Ammon's horn (tissue), 1 donor: Measurements from ENCODE around the gene RTBDN.
A peak's percentile ranks its signal among the peaks of the same experiment; 100 is the strongest.
"Not testable (repeated sequence)": the region's sequence is repeated elsewhere in the genome, so short reads cannot be mapped to it uniquely, and the experiment has no call there.

Experiments used
- DNase-seq: peaks from one replicate; pipeline ENCODE4 v3.0.0-alpha.2; 2016; ENCODE audit warnings: low spot score

The RTBDN gene

GRCh38 chr19:12817810-12818209 is 16.6 kb downstream of the RTBDN start:
- DNase-seq = not testable (repeated sequence)

- not testable (repeated sequence) for DNase-seq
These were observed 17.2 kb downstream of the RTBDN start for GRCh38 chr19:12817188-12817587.

GRCh38 chr19:12815088-12815487 is 19.3 kb downstream of the RTBDN start:
- no peak for DNase-seq

DNA sequence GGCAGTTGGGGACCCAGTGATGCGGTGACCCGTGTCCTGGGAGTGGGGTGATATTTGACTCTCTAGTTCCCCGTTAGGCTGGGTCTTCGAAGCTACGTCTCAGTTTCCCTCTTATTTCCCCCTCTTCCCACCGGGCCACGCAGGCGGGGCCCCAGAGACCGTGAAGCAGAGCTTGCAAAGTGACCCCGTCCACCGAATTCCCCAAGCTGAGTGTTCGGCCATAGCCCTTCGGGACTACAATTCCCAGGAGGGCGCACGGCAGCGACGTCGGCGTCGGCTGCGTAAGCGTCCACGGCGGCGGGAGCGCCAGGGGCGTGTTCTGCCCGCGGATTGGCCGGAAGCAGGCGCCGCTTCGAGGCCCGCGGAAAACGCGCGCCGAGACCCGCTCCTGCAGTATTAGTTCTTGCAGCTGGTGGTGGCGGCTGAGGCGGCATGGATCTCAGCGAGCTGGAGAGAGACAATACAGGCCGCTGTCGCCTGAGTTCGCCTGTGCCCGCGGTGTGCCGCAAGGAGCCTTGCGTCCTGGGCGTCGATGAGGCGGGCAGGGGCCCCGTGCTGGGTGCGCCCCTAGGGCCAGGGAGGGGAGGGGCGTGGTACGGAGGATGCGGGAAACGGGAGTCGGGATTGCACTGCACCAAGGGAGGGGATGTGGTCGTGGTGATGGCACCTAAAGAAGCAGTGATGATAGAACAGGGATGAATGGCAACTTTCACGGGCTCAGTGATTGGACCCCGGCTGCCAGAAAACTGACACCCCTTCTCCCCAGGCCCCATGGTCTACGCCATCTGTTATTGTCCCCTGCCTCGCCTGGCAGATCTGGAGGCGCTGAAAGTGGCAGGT is 27.9 kb downstream of the RTBDN start, which contains the start of gene RNASEH2A:
RNASEH2A (plus strand) TSS at position 343 of the 840 bp plus-strand sequence; CDS start at position 433, 90 bp downstream.
- peak; percentile 96 for DNase-seq

DNA sequence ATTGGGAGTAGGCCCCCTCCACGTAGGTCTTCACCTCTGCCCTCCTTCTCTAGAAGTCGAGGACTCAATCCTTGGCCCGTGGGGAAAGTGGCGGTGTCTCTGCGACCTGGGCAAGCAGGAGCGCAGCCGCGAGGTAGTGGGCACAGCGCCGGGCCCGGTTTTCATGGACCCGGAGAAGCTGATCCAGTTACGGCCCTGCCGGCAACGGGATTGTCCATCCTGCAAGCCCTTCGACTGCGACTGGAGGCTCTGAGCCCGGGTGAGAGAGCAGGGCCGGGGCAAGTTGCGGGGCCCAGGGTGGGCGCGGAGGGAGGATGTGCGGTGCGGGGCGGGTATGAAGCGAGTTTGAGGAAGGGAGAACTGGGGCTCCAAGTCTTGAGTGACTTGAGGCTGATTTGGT is 30.3 kb downstream of the RTBDN start:
- no peak for DNase-seq

DNA sequence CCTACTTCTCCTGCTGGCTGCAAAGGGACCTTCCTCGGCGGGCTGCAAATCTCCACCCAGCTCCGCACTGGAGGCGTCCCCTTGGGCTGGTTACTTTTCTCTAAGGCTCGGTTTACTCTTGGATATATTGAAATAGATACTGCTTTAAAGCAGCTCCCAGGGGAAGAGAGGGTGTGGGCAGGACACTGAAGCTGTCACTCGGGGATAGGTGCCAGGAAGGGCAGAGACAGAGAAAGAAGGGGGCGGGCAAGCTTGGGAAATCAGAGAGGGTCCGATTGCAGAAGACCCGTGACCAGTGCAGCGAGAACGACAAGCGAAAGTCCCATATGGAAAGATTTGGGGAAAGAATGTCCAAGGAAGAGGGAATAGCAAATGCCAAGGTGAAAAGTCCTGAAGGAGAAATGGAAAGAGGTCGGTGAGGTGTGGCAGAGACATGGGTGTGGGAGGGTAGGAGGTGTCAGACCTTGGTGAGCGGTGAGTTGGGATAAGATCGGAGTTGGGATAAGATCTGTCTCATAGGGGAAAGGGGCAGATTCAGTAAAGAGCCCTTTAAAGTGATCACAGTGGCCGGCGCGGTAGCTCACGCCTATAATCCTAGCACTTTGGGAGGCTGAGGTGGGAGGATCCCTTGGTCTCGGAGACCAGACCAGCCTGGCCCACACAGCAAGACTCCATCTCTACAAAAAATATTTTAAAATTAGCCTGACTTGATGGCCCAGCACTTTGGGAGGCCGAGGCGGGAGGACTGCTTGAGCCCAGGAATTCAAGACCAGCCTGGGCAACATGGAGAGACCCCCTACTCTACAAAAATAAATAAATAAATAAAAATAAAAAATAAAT is 31.9 kb downstream of the RTBDN start:
- no peak for DNase-seq

- DNase-seq = peak; percentile 89
These were observed 32.7 kb downstream of the RTBDN start, which contains the start of the genes PRDX2 and THSD8 for GRCh38 chr19:12801466-12802266. TSS of gene PRDX2 (minus strand) at chr19:12801800. CDS start at chr19:12801261, 539 bp downstream. TSS of gene THSD8 (plus strand) at chr19:12802069. CDS start at chr19:12802072, 3 bp downstream.

DNA sequence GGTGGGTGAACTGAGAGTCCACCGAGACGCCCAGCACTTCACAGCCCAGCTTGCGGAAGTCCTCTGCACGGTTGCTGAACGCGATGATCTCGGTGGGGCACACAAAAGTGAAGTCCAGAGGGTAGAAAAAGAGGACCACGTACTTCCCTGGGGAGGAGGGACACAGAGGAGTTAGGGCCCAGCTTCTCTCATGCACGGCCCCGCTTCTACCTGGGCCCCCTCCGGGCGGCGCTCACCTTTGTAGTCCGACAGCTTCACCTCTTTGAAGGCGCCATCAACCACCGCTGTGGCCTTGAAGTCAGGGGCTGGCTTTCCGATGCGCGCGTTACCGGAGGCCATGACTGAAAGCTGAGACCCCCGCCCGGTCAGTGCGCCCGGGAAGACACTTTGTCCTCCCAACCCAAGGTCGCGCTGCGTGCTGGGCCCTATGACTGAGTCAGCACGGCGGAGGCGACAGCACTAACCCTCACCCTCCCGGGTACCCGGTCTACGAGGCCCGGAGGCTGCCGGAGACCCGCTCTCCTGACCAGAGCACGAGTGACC is 33.4 kb downstream of the RTBDN start:
- no peak for DNase-seq

- DNase-seq = no peak
These were observed 34.0 kb downstream of the RTBDN start for GRCh38 chr19:12800466-12800770.

- no peak for DNase-seq
These were observed 34.5 kb downstream of the RTBDN start for GRCh38 chr19:12799742-12800465.

- not testable (repeated sequence) for DNase-seq
These were observed 36.8 kb downstream of the RTBDN start for GRCh38 chr19:12797607-12798006.

GRCh38 chr19:12797141-12797587 is 37.2 kb downstream of the RTBDN start:
- no peak for DNase-seq

DNA sequence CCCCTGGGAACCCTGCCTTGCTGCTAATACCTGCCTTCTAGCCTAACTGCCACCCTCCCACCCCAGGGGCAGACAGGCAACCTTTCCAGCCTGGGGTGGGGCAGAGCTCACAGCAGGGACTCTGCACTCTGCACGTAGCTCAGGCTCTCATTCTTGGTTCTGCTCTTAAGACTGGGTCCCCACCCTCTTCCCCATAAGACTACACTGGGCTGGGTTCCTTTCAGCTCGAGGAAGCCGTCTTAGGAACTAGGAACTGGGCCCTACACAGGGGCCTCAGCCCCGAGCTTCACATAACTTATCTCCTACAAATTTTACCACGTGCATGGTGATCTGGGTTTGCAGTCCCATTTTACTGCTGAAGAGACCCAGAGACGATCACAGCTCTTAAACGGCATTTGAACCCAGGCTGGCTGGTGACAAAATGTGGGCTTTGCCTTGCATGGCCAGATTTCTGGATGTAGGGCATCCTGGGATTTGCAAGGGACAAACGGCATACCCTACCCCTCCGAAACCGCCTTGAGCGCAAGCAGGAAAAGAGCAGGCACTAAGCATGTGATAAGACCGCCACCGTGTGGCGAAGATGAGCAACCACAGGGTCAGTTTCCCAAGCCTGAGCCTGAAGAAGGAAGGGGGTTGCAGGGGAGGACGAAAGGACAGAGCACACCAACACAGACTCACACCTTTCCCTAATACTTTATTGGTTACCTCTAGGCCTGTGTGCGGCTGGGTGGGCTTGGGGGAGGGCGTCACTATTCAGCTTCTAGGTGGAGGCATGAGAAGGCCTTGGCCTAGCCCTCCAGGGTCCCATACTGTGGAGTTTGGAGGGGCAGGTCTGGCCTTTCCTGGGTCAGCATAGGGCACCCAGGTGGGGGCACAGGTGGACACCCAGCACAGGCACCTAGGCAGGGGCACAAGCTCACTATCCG is 38.0 kb downstream of the RTBDN start:
- peak; percentile 91 for DNase-seq

GRCh38 chr19:12794971-12795381 is 39.4 kb downstream of the RTBDN start:
- no peak for DNase-seq

GRCh38 chr19:12794196-12794941 is 40.0 kb downstream of the RTBDN start:
- no peak for DNase-seq

- peak; percentile 94 for DNase-seq
These were observed 40.8 kb downstream of the RTBDN start for GRCh38 chr19:12793290-12794195.

DNA sequence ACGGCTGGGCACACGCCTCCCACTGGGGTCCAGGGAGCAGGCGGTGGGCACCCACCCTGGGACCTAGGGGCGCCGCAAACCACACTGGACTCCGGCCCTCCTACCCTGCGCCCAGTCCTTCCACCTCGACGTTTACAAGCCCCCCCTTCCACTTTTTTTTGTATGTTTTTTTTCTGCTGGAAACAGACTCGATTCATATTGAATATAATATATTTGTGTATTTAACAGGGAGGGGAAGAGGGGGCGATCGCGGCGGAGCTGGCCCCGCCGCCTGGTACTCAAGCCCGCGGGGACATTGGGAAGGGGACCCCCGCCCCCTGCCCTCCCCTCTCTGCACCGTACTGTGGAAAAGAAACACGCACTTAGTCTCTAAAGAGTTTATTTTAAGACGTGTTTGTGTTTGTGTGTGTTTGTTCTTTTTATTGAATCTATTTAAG is 41.5 kb downstream of the RTBDN start:
- no peak for DNase-seq
